Activated CD4-positive, CD25-positive, alpha-beta regulatory T cell treated with anti-CD3 and anti-CD28 coated beads, Interleukin-2, amount 50 U/mL, for 16 hours (primary cell): ENCODE results near the gene FARS2.

Source experiments
- DNase-seq: peaks from one replicate; pipeline ENCODE4 v3.0.0-alpha.2; 2020; ENCODE audit warnings: low read depth, low spot score

FARS2 gene

GRCh38 chr6:5260661-5261544 is at the start of gene FARS2, which contains the start of gene LYRM4:
Gene FARS2 (plus strand): TSS chr6:5261513.
Gene LYRM4 (minus strand): TSS chr6:5260950. CDS start chr6:5260733, 217 bp downstream.
- peak; percentile 83 for DNase-seq

- DNase-seq, result no peak
Observed at GRCh38 chr6:5213836-5214235, 47.5 kb upstream of the FARS2 start.

- no peak for DNase-seq
Observed at GRCh38 chr6:5214570-5215052, 46.7 kb upstream of the FARS2 start.

GRCh38 chr6:5215159-5215558 is 46.2 kb upstream of the FARS2 start:
- no peak for DNase-seq

GRCh38 chr6:5215799-5216198 is 45.5 kb upstream of the FARS2 start:
- DNase-seq, result no peak

GRCh38 chr6:5217356-5217755 is 44.0 kb upstream of the FARS2 start:
- DNase-seq, result no peak

- DNase-seq, result no peak
Observed at GRCh38 chr6:5219011-5219691, 42.2 kb upstream of the FARS2 start.

- no peak for DNase-seq
Observed at GRCh38 chr6:5220443-5220842, 40.9 kb upstream of the FARS2 start.

- no peak for DNase-seq
Observed at GRCh38 chr6:5223309-5223708, 38.0 kb upstream of the FARS2 start.

GRCh38 chr6:5229356-5229755 is 32.0 kb upstream of the FARS2 start:
- DNase-seq, result no peak

- DNase-seq, result no peak
Observed at GRCh38 chr6:5230081-5230480, 31.2 kb upstream of the FARS2 start.

- DNase-seq, result no peak
Observed at GRCh38 chr6:5231289-5231688, 30.0 kb upstream of the FARS2 start.

GRCh38 chr6:5234874-5235273 is 26.4 kb upstream of the FARS2 start:
- no peak for DNase-seq

- DNase-seq, result no peak
Observed at GRCh38 chr6:5235830-5236229, 25.5 kb upstream of the FARS2 start.

GRCh38 chr6:5237805-5238204 is 23.5 kb upstream of the FARS2 start:
- no peak for DNase-seq

GRCh38 chr6:5238336-5238735 is 23.0 kb upstream of the FARS2 start:
- no peak for DNase-seq

GRCh38 chr6:5241252-5241651 is 20.1 kb upstream of the FARS2 start:
- DNase-seq, result no peak

- DNase-seq, result no peak
Observed at GRCh38 chr6:5243069-5243468, 18.2 kb upstream of the FARS2 start.

GRCh38 chr6:5246141-5247097 is 14.9 kb upstream of the FARS2 start:
- DNase-seq, result no peak

GRCh38 chr6:5247201-5247600 is 14.1 kb upstream of the FARS2 start:
- no peak for DNase-seq

GRCh38 chr6:5248302-5249098 is 12.8 kb upstream of the FARS2 start:
- DNase-seq, result no peak
